GM10266 (cell line): Measurements from ENCODE around the gene DZIP1.
"Not testable (repeated sequence)": the region's sequence is repeated elsewhere in the genome, so short reads cannot be mapped to it uniquely, and the experiment has no call there.

Experiments
- DNase-seq: peaks from one replicate; pipeline ENCODE4 v3.0.0; 2012; ENCODE audit errors: extremely low spot score
- TF ChIP-seq, protein P1 (sequence below): IDR thresholded peaks from 2 replicates; pipeline ENCODE4 v1.5.1; 2012; ENCODE audit warnings: mild to moderate bottlenecking, low read depth; ENCODE audit not compliant: control insufficient read depth, insufficient read depth; ENCODE audit errors: missing control alignments

The DZIP1 gene

GRCh38 chr13:95676762-95677563 lies 32.5 kb upstream of the DZIP1 start, which contains the start of gene DNAJC3:
TSS of gene DNAJC3 (plus strand) at chr13:95677139. CDS start at chr13:95677256, 117 bp downstream.
- TF ChIP-seq, protein P1, sequence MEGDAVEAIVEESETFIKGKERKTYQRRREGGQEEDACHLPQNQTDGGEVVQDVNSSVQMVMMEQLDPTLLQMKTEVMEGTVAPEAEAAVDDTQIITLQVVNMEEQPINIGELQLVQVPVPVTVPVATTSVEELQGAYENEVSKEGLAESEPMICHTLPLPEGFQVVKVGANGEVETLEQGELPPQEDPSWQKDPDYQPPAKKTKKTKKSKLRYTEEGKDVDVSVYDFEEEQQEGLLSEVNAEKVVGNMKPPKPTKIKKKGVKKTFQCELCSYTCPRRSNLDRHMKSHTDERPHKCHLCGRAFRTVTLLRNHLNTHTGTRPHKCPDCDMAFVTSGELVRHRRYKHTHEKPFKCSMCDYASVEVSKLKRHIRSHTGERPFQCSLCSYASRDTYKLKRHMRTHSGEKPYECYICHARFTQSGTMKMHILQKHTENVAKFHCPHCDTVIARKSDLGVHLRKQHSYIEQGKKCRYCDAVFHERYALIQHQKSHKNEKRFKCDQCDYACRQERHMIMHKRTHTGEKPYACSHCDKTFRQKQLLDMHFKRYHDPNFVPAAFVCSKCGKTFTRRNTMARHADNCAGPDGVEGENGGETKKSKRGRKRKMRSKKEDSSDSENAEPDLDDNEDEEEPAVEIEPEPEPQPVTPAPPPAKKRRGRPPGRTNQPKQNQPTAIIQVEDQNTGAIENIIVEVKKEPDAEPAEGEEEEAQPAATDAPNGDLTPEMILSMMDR = no peak
- DNase-seq = peak; percentile 97

DNA sequence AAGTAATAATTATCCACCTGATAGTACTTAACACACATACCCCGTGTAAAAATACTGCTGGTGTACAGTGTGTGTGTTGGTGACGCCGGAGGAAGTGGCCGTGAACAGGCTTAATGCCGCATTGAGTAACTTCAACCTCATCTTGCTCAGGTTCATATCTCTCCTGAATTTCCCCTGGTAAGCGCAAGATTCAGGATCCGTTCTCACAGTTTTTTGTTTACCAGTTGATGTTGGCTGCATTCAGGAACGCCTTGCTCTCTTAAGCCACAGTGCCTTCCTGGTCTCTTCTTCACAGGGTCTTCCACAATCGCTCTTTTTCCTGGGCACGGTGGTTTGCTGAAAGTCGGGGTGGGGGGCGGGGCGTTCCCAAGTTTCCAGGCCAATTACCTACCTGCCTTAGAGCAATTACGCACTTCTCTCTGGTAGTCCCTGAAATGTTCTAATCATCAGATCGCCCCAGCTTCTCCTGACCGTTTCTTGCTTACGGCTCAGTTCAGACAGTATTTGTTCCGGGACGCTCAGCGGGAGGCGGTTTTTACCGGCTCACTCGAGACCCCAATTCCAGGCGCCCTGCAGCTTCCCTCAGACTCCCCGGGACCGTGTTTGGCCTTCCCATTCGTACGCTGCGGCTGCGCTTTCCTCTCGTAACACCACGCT lies 31.7 kb upstream of the DZIP1 start:
- TF ChIP-seq, protein P1 = no peak
- no peak for DNase-seq

GRCh38 chr13:95671597-95671996 lies 27.1 kb upstream of the DZIP1 start:
- TF ChIP-seq, protein P1 = no peak
- no peak for DNase-seq

DNA sequence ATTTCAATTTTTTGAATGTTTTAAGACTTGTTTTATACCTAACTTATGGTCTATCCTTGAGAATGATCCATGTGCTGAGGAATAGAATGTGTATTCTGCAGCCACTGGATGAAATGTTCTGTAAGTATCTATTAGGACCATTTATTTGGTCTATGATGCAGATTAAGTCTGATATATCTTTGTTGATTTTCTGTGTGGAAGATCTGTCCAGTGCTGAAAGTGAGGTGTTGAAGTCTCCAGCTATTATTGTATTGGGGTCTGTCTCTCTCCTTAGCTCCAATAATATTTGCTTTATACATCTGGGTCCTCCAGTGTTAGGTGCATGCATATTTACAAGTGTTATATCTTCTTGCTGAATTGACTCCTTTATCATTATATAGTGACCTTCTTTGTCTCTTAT lies 22.7 kb upstream of the DZIP1 start:
- DNase-seq = not testable (repeated sequence)

DNA sequence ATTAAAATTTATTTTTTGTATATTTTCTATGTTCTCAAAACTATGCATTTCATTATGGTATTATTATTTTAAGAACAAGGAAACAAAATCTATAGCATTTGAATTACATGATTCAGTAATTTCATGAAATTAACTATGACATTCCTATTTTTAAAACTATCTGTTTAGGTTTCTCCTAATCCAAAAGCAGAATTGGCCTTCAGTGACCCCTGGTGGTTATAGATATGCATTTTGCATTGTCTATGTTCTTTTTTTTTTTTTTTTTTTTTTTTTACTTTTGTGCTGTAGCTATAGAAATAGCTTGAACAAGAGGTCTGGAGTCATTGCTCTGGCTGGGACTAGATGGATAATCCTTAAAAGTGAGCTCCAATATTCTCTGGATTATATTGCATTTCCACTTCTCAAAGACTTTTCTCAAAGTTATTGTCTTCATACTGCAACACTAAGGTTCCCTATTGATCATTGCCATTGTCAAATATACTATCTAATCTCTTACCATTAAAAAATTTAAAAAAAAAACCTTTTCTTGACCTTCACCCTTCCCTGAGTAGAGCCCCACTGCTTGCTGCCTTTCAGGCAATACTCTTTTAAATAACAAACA lies 16.6 kb upstream of the DZIP1 start:
- TF ChIP-seq, protein P1 = peak; percentile 43
- no peak for DNase-seq

DNA sequence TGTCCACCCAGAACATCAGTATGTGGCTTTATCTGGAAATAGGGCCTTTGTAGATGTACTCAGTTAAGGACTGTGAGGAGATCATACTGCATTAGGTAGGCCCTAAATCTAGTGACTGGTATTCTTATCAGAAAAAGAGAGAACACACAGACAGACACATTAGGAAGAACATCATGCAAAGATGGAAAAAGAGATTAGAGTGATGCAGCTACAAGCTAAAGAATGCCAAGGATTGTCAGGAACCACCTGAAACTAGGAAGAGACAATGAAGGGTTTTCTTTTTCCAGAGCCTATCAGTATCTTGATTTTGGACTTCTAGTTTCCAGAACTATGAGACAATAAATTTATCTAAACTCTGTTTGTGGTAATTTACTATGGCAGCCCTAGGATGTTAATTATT lies 15.0 kb upstream of the DZIP1 start:
- TF ChIP-seq, protein P1 = no peak
- DNase-seq = no peak

GRCh38 chr13:95656386-95657015 lies 12.0 kb upstream of the DZIP1 start:
- TF ChIP-seq, protein P1 = no peak
- no peak for DNase-seq
